Mammary epithelial cell (primary cell): ENCODE results near the gene DDX11.
"Not testable (repeated sequence)": the region's sequence is repeated elsewhere in the genome, so short reads cannot be mapped to it uniquely, and the experiment has no call there.

Experiments used
- CTCF ChIP-seq, 2 donors: IDR thresholded peaks in 1 of 2; conservative IDR thresholded peaks in 1 of 2; 2 replicates each; pipeline ENCODE4 v1.5.1; 2011 to 2012; ENCODE audit warnings: inconsistent platforms in 2 of 2, low read length in 2 of 2, mild to moderate bottlenecking in 2 of 2, control low read depth in 1 of 2, low read depth in 1 of 2; ENCODE audit not compliant: insufficient read depth in 1 of 2; ENCODE audit errors: extremely low read depth in 1 of 2
- EZH2 ChIP-seq: IDR thresholded peaks from 2 replicates; pipeline ENCODE4 v1.6.1; 2012; ENCODE audit warnings: low read length, inconsistent platforms, borderline replicate concordance

GRCh38 chr12:31052666-31053439 is 20.8 kb upstream of the DDX11 start:
- TF ChIP-seq CTCF (conservative IDR thresholded peaks at IDR 0.05 in 1 of 2, IDR thresholded peaks at IDR 0.05 in 1 of 2; ENCODE audit: extremely low read depth in 1 of 2, insufficient read depth in 1 of 2, low read depth in 1 of 2, low read length in 2 of 2); EZH2: not testable (repeated sequence)
